ENCODE results near the gene SIRPD. TPM values are rescaled to one million over a fixed set of nuclear protein-coding genes. Genes with fewer than 3 reads are reported as not detected.

SIRPD gene
- polyA plus RNA-seq, 1 donor from 2014 or later: not detected

DNA sequence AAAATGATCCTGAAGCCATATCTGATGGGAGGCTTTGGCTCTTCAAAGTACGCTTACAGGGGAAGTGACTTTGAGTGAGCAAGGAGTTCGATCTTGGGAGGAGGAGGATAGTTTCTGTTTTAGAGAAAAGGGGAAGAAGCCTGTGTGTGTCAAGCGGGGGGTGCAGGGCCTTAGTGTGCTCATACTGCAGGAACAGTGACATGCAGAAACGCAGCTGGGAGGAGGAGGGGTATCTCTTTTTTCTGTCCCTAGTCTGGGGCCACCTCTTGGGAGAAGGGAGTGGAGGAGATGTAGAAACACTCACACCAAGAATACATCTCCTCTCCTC is 19.8 kb downstream of the SIRPD start:
- H3F3A ChIP-seq (ENCODE audit: insufficient read depth, low read length, poor library complexity, severe bottlenecking): no peaks in the 10 kb centered on the region
- no peak for TF ChIP-seq SMC3 (conservative IDR thresholded peaks at IDR 0.05; ENCODE audit: poor library complexity)
- H3K36me3 ChIP-seq (ENCODE audit: insufficient read depth, low read length): no peaks in the 10 kb centered on the region
- H3K4me3 ChIP-seq (ENCODE audit: low read length): no peak overlapping the region
- H3K79me2 ChIP-seq (replicated peaks; ENCODE audit: insufficient read depth, low read length): no peaks in the 10 kb centered on the region
- H3K27me3 ChIP-seq (ENCODE audit: insufficient read depth, low read depth, low read length): no peaks in the 10 kb centered on the region
- H2AFZ ChIP-seq (ENCODE audit: low read depth, low read length): no peak overlapping the region
- H3K27ac ChIP-seq (ENCODE audit: low read length): no peak overlapping the region
- no peak overlapping the region for H3K4me2 ChIP-seq (ENCODE audit: low read length)
- H4K20me1 ChIP-seq (ENCODE audit: insufficient read depth): no peaks in the 10 kb centered on the region
- H3K9me2 ChIP-seq (ENCODE audit: insufficient read depth, low read length): no peaks in the 10 kb centered on the region
- H3K9me3 ChIP-seq (ENCODE audit: low read length): peaks cover 3% of the 10 kb centered on the region
- no peak overlapping the region for H3K9ac ChIP-seq (ENCODE audit: low read length)

DNA sequence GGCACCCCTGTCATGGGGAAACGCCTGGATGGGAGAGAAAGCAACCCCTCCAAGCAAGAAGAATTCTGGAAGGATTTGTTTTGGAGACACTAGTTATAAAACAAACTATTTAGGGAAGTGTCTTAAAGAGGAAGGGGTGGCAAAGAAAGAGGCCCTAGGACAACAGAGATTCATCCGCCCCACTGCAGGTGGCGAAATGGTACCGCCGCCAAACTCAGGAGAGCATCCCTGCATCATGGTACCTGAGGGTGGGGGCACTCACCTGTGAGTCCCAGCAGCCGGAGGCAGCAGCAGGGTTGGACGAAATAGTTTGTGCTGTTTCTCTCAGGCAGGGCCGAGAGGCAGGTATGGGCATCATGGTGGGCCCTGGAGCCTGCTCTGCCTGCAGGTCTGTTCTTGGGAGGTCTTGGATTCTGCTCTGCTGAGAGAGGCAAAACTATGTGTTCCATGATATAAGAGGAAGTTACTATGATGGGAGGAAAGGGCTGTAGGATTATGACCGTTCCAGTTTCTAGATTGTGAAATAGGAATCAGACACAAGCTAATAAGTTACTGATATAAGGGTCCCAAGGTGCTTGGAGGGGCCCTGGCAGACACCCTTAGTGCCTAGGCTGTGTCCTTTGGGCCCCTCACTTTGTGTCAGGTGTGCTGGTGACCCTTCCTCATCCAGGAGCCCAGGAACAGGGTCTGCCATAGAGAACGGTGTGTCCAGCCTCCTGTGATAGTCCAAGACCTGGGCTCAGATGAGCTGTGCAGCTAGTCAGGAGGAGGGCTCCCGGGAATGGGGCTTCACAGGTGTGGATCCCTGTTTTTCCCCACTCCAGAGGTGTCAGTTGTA is 20.4 kb downstream of the SIRPD start:
- no peak overlapping the region for H3K27ac ChIP-seq (ENCODE audit: low read length)
- TF ChIP-seq TAF1 (IDR thresholded peaks at IDR 0.05; ENCODE audit: low read depth) (no peak), POLR2AphosphoS5 (IDR thresholded peaks at IDR 0.05) (no peak), SMC3 (conservative IDR thresholded peaks at IDR 0.05; ENCODE audit: poor library complexity) (no peak), EZH2 (IDR thresholded peaks at IDR 0.05; ENCODE audit: borderline replicate concordance, insufficient read depth, low read length, poor library complexity, severe bottlenecking) (no peak), MXI1 (conservative IDR thresholded peaks at IDR 0.05; ENCODE audit: poor library complexity, severe bottlenecking) (no peak), EP300 (conservative IDR thresholded peaks at IDR 0.05; ENCODE audit: poor library complexity, severe bottlenecking) (no peak), RAD21 (conservative IDR thresholded peaks at IDR 0.05) (no peak)
- TF ChIP-seq, protein P1, sequence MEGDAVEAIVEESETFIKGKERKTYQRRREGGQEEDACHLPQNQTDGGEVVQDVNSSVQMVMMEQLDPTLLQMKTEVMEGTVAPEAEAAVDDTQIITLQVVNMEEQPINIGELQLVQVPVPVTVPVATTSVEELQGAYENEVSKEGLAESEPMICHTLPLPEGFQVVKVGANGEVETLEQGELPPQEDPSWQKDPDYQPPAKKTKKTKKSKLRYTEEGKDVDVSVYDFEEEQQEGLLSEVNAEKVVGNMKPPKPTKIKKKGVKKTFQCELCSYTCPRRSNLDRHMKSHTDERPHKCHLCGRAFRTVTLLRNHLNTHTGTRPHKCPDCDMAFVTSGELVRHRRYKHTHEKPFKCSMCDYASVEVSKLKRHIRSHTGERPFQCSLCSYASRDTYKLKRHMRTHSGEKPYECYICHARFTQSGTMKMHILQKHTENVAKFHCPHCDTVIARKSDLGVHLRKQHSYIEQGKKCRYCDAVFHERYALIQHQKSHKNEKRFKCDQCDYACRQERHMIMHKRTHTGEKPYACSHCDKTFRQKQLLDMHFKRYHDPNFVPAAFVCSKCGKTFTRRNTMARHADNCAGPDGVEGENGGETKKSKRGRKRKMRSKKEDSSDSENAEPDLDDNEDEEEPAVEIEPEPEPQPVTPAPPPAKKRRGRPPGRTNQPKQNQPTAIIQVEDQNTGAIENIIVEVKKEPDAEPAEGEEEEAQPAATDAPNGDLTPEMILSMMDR (IDR thresholded peaks at IDR 0.05; ENCODE audit: poor library complexity, severe bottlenecking): no peak

DNA sequence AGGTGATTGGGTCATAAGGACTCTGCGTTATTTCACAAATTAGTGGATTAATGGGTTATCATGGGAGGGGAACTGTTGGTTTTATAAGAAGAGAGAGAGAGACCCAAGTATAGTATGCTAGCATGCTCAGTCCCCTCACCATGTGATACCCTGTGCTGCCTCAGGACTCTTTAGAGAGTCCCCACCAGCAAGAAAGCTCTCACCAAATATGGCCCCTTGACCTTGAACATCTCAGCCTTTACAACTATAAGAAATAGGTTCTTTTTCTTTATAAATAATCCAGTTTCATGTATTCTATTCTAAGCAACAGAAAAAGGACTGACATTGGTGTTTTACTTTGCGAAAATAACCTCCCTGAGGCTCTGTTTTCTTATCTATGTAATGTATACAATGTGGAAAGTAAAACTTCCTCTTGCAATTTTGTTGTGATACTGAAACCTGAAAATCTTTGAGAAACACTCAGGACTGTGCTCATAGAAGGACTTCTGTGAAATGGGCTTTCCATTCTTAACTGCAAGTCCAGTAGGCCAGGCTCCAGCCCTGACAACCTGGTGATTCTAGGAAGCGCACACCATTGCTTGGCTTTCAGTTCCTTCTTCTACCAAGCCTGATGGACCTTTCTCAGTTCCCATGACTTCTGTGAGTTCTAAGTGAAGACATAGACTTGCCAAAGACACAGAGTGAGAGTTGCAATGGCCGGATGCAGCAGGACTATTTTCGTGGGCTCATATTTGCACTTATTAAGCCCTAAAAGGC is 21.9 kb downstream of the SIRPD start:
- H3K9me3 ChIP-seq (ENCODE audit: low read length): peaks cover 3% of the 10 kb centered on the region
- no peak overlapping the region for H3K27ac ChIP-seq (ENCODE audit: low read length)
- no peaks in the 10 kb centered on the region for H3K36me3 ChIP-seq (ENCODE audit: insufficient read depth, low read length)
- no peaks in the 10 kb centered on the region for H3F3A ChIP-seq (ENCODE audit: insufficient read depth, low read length, poor library complexity, severe bottlenecking)
- H3K79me2 ChIP-seq (replicated peaks; ENCODE audit: insufficient read depth, low read length): no peaks in the 10 kb centered on the region
- no peak overlapping the region for H2AFZ ChIP-seq (ENCODE audit: low read depth, low read length)
- no peaks in the 10 kb centered on the region for H3K9me2 ChIP-seq (ENCODE audit: insufficient read depth, low read length)
- no peak overlapping the region for H3K9ac ChIP-seq (ENCODE audit: low read length)
- no peak overlapping the region for H3K4me2 ChIP-seq (ENCODE audit: low read length)
- no peak overlapping the region for H3K4me3 ChIP-seq (ENCODE audit: low read length)
- H3K27me3 ChIP-seq (ENCODE audit: insufficient read depth, low read depth, low read length): no peaks in the 10 kb centered on the region
- TF ChIP-seq EP300 (conservative IDR thresholded peaks at IDR 0.05; ENCODE audit: poor library complexity, severe bottlenecking): no peak
- TF ChIP-seq, protein P1 (IDR thresholded peaks at IDR 0.05; ENCODE audit: poor library complexity, severe bottlenecking): no peak
- TF ChIP-seq EZH2 (IDR thresholded peaks at IDR 0.05; ENCODE audit: borderline replicate concordance, insufficient read depth, low read length, poor library complexity, severe bottlenecking): no peak
- no peak for TF ChIP-seq MXI1 (conservative IDR thresholded peaks at IDR 0.05; ENCODE audit: poor library complexity, severe bottlenecking)
- TF ChIP-seq RAD21 (conservative IDR thresholded peaks at IDR 0.05): no peak
- TF ChIP-seq TAF1 (IDR thresholded peaks at IDR 0.05; ENCODE audit: low read depth): no peak
- TF ChIP-seq, protein P2, sequence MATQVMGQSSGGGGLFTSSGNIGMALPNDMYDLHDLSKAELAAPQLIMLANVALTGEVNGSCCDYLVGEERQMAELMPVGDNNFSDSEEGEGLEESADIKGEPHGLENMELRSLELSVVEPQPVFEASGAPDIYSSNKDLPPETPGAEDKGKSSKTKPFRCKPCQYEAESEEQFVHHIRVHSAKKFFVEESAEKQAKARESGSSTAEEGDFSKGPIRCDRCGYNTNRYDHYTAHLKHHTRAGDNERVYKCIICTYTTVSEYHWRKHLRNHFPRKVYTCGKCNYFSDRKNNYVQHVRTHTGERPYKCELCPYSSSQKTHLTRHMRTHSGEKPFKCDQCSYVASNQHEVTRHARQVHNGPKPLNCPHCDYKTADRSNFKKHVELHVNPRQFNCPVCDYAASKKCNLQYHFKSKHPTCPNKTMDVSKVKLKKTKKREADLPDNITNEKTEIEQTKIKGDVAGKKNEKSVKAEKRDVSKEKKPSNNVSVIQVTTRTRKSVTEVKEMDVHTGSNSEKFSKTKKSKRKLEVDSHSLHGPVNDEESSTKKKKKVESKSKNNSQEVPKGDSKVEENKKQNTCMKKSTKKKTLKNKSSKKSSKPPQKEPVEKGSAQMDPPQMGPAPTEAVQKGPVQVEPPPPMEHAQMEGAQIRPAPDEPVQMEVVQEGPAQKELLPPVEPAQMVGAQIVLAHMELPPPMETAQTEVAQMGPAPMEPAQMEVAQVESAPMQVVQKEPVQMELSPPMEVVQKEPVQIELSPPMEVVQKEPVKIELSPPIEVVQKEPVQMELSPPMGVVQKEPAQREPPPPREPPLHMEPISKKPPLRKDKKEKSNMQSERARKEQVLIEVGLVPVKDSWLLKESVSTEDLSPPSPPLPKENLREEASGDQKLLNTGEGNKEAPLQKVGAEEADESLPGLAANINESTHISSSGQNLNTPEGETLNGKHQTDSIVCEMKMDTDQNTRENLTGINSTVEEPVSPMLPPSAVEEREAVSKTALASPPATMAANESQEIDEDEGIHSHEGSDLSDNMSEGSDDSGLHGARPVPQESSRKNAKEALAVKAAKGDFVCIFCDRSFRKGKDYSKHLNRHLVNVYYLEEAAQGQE (IDR thresholded peaks at IDR 0.05; ENCODE audit: borderline replicate concordance): no peak
- TF ChIP-seq POLR2AphosphoS5 (IDR thresholded peaks at IDR 0.05): no peak
- no peak for TF ChIP-seq SMC3 (conservative IDR thresholded peaks at IDR 0.05; ENCODE audit: poor library complexity)
- no peaks in the 10 kb centered on the region for H4K20me1 ChIP-seq (ENCODE audit: insufficient read depth)

More for the DNA sequence above, 20.4 kb downstream of the SIRPD start:
- no peak overlapping the region for H3K4me3 ChIP-seq (ENCODE audit: low read length)
- H3K4me2 ChIP-seq (ENCODE audit: low read length): no peak overlapping the region
- no peaks in the 10 kb centered on the region for H3K27me3 ChIP-seq (ENCODE audit: insufficient read depth, low read depth, low read length)
- H3K9me2 ChIP-seq (ENCODE audit: insufficient read depth, low read length): no peaks in the 10 kb centered on the region
- H3K9ac ChIP-seq (ENCODE audit: low read length): no peak overlapping the region
- no peaks in the 10 kb centered on the region for H3K36me3 ChIP-seq (ENCODE audit: insufficient read depth, low read length)
- H2AFZ ChIP-seq (ENCODE audit: low read depth, low read length): no peak overlapping the region
- H3F3A ChIP-seq (ENCODE audit: insufficient read depth, low read length, poor library complexity, severe bottlenecking): no peaks in the 10 kb centered on the region
- H3K79me2 ChIP-seq (replicated peaks; ENCODE audit: insufficient read depth, low read length): no peaks in the 10 kb centered on the region
- peaks cover 3% of the 10 kb centered on the region for H3K9me3 ChIP-seq (ENCODE audit: low read length)
- no peaks in the 10 kb centered on the region for H4K20me1 ChIP-seq (ENCODE audit: insufficient read depth)

All from neural cell (in vitro differentiated cells).